ENCODE results near the gene TMEM207. TPM values are rescaled to one million over a fixed set of nuclear protein-coding genes. Genes with fewer than 3 reads are reported as not detected.

Gene TMEM207
- total and polyA plus RNA-seq, 2 of the 8 experiments (the other 6 are each of a cell fraction or from before 2014, with no cell fraction given), result not detected

GRCh38 chr3:190442240-190442639, 7.5 kb downstream of the TMEM207 start:
- no peaks in the 10 kb centered on the region for H3K79me2 ChIP-seq (ENCODE audit: control insufficient read depth in 1 of 2, insufficient read depth in 2 of 2, low read length in 2 of 2)
- FAIRE-seq, result no peak
- no peak overlapping the region for H2BK5ac ChIP-seq (ENCODE audit: low read depth, low read length)
- no peaks in the 10 kb centered on the region for H3K23me2 ChIP-seq (ENCODE audit: low read depth, low read length)
- no peak overlapping the region for H3K14ac ChIP-seq (ENCODE audit: insufficient read length)
- H3K18ac ChIP-seq (ENCODE audit: extremely low read depth, low read length), result no peak overlapping the region
- no peaks in the 10 kb centered on the region for H3K36me3 ChIP-seq (ENCODE audit: control insufficient read depth in 2 of 4, insufficient read depth in 4 of 4, low read length in 3 of 4)
- no peak overlapping the region for H4K5ac ChIP-seq (ENCODE audit: insufficient read length, low read depth, low read length)
- no peak overlapping the region for H3K27ac ChIP-seq (ENCODE audit: low read depth, low read length)
- no peak overlapping the region for H3K4me2 ChIP-seq (ENCODE audit: insufficient read depth in 1 of 2, low read depth in 2 of 2, low read length in 2 of 2)
- H4K20me1 ChIP-seq (replicated peaks in 1 of 2; ENCODE audit: control insufficient read depth in 1 of 2, insufficient read depth in 2 of 2, low read length in 2 of 2), result no peaks in the 10 kb centered on the region
- no peak overlapping the region for H3K23ac ChIP-seq (ENCODE audit: insufficient read length)
- H3K4me1 ChIP-seq (replicated peaks in 1 of 4; ENCODE audit: control insufficient read depth in 3 of 4, insufficient read depth in 4 of 4, low read length in 3 of 4), result no peaks in the 10 kb centered on the region
- ChIA-PET POLR2A (ENCODE audit: partially characterized antibody) (no interaction called here), CTCF (ENCODE audit: partially characterized antibody) (interaction anchor here (1.2 to 4.0 kb wide), 5 partner anchors 10 to 481 kb away, joined by 3 to 18 read pairs (median 4); no protein-coding TSS in a partner anchor)
- no peak overlapping the region for H4K8ac ChIP-seq (ENCODE audit: extremely low read depth, insufficient read depth, low read length)
- no peak overlapping the region for H2BK20ac ChIP-seq (ENCODE audit: low read length)
- H4K91ac ChIP-seq (replicated peaks; ENCODE audit: insufficient read length, low read length), result no peak overlapping the region
- H3K9ac ChIP-seq (replicated peaks in 1 of 4; ENCODE audit: extremely low read depth in 1 of 4, low read depth in 3 of 4, low read length in 3 of 4), result no peak overlapping the region
- TF ChIP-seq GABPA (IDR thresholded peaks at IDR 0.05; ENCODE audit: borderline replicate concordance, insufficient read depth, low read length) (no peak), RAD21 (IDR thresholded peaks at IDR 0.05 in 1 of 2, conservative IDR thresholded peaks at IDR 0.05 in 1 of 2; ENCODE audit: low read depth in 2 of 2, low read length in 2 of 2) (no peak), SP2 (IDR thresholded peaks at IDR 0.05; ENCODE audit: low read length) (no peak), POLR2A (IDR thresholded peaks at IDR 0.05; ENCODE audit: control extremely low read depth in 1 of 2, low read depth in 2 of 2, low read length in 2 of 2) (no peak), SRF (IDR thresholded peaks at IDR 0.05; ENCODE audit: low read depth, low read length) (no peak), NRF1 (IDR thresholded peaks at IDR 0.05; ENCODE audit: low read depth, low read length) (no peak), USF2 (IDR thresholded peaks at IDR 0.05; ENCODE audit: low read length) (no peak), TBP (IDR thresholded peaks at IDR 0.05; ENCODE audit: low read depth, low read length) (no peak), GTF2F1 (IDR thresholded peaks at IDR 0.05; ENCODE audit: borderline replicate concordance, low read depth, low read length) (no peak)
- no peaks in the 10 kb centered on the region for H3K27me3 ChIP-seq (replicated peaks in 1 of 4; ENCODE audit: control insufficient read depth in 3 of 4, extremely low read depth in 1 of 4, insufficient read depth in 3 of 4, low read length in 3 of 4)
- H2BK15ac ChIP-seq (ENCODE audit: low read length), result no peak overlapping the region
- no peak overlapping the region for H3K56ac ChIP-seq (replicated peaks; ENCODE audit: insufficient read length, low read depth, low read length)
- no peak for DNase-seq (ENCODE audit: low read depth in 1 of 2, low spot score in 2 of 2)
- no peaks in the 10 kb centered on the region for H3K79me1 ChIP-seq (ENCODE audit: low read depth, low read length)
- no peak overlapping the region for H3K4ac ChIP-seq (replicated peaks; ENCODE audit: insufficient read length, low read depth, low read length)
- no peak overlapping the region for H3K4me3 ChIP-seq (ENCODE audit: extremely low read depth in 1 of 4, insufficient read depth in 2 of 4, low read depth in 3 of 4, low read length in 4 of 4)
- 95% methylated on average over 1 of the region's 1 CpG; no CpG with 5 or more reads in 1 of the 2 experiments for WGBS, 2 experiments (ENCODE audit: extremely low coverage in 1 of 2, insufficient coverage in 1 of 2, insufficient read length in 1 of 2, insufficient replicate concordance in 2 of 2, low coverage in 1 of 2, low lambda C conversion rate in 2 of 2, missing lambda C conversion rate in 1 of 2)
- H3K9me3 ChIP-seq (ENCODE audit: insufficient read depth in 2 of 2, low read depth in 1 of 2, low read length in 1 of 2), result no peaks in the 10 kb centered on the region
- H2BK120ac ChIP-seq (replicated peaks; ENCODE audit: low read depth, low read length), result no peak overlapping the region
- no peak overlapping the region for H2AFZ ChIP-seq (ENCODE audit: low read length)
- no peak overlapping the region for H2AK5ac ChIP-seq (ENCODE audit: low read depth, low read length)
- H2BK12ac ChIP-seq (ENCODE audit: low read depth, low read length), result no peak overlapping the region

Data from H1 (cell line).